NCI-H2107 (cell line): ENCODE data around the gene PAQR5.
"Not testable (repeated sequence)": the region's sequence is repeated elsewhere in the genome, so short reads cannot be mapped to it uniquely, and the experiment has no call there.

Source experiments
- DNase-seq: peaks from one replicate; lab custom pipeline; 2025; lab: John Stamatoyannopoulos, UW

PAQR5 gene

DNA sequence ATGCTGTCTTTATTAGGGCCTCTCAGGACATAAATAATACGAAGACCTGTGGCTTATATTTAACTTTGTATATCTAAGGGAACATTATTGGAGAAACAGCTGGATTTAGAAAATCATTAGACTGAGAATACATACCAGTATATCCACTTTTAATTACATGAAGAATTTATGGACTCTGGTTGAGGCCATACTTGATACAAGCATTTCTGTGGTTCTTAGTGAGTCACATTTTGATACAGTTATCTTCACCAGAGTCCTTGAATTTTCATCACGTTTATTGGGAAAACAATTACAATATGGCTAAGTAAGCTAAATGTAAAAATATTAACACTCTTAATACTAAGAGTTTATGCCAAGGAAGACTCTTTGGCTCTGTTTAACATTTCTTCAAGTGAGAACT lies 125.3 kb downstream of the PAQR5 start:
- no peak for DNase-seq

DNA sequence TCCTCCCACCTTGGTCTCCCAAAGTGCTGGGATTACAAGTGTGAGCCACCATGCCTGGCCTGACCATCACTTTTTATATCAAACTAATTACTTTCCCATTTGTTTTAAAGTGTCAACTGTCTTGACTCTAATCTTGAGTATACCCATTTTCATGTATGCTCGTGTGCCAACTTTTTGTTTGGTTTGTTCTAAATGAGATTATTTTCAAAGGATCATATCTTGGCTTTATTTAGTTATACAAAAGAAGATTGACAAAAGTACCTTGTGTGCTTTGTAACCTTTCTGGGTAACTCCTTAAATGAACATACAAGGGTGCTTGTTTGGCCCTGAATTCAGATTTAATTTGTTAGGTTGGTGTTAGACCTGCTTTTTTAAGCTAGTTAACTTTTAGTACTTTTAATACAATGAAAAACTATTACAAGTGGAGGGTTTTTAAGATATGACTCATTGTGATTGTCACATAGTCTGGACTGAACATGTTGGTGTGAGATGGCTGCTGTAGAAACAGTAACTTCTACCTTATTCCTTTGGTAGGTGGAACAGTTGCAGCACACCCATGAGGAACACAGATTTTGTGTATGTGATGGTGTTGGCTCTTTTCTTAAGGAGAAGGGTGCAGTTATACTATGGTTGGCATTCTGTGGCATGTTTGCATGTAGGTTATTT lies 126.2 kb downstream of the PAQR5 start:
- DNase-seq, result no peak

DNA sequence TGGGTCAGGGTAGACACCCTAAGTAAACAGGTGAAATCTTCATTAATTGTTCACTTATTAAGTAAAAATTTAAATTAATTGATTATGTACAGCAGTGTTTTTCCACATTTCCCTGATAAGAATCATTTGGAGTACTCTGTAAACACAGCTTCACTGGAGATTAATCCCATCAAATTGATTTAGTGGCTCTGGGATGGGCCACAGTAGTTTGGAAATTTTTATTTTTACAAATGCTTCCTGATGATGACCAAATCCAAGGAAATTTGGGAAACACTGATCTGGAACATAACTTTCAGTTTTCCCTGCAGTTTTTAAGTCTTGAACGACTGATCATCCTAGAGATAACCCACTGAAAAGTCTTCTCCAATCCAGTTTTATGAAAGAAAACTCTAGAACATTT lies 135.1 kb downstream of the PAQR5 start:
- DNase-seq, result no peak

DNA sequence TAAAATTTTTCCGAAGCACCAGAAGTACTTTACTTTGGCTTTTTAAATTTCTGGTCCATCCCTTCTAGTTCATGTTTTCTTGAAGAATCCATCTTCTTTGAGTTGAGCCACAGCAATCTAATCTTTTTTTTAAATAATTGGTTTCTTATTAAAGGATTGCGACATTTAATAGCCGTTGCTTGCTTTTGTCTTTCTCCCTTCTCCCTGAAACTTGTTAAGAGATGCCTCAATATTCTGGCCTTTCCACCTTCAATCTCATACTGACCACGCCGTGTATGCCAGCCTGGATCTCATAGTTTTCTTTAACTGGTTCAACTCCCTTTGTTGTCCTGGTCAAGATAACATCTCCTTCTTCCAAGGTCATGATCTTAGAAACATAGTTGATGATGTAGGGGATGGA lies 135.5 kb downstream of the PAQR5 start:
- DNase-seq, result no peak

DNA sequence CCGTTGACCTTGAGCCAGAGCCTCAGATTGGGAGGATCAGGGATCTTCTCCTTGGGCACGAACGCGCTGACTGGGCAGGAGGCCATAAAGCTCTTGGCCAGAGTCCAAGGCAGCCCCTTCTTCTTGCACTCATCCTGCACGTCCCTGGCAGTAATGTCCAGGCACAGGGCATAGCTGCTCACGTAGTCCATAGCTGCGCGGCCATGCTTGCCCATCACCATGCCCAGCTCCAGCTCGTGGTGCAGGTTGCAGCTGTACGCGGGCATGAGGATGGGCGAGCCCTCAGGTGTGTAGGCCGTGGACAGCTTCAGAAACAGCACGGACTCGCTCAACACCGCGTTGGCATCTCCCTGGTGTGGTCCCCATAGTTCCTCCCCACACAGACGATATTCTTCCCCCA lies 136.0 kb downstream of the PAQR5 start:
- DNase-seq, result no peak

DNA sequence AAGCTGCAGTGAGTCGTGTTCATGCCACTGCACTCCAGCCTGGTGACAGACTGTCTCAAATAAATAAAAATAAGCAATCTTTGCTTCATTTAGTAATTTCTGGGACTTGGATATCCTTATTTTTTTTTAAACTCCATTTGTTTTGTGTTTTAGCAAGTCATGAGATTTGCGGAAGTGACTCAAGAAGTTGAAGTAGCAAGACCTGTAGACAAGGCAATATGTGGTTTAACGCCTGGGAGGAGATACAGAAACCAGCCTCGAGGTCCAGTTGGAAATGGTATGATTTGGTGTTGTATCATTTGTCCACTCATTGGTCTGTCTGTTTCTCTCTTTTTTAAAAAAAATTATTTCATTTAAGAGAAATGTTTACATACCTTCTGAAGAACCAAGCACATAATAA lies 137.3 kb downstream of the PAQR5 start:
- no peak for DNase-seq

DNA sequence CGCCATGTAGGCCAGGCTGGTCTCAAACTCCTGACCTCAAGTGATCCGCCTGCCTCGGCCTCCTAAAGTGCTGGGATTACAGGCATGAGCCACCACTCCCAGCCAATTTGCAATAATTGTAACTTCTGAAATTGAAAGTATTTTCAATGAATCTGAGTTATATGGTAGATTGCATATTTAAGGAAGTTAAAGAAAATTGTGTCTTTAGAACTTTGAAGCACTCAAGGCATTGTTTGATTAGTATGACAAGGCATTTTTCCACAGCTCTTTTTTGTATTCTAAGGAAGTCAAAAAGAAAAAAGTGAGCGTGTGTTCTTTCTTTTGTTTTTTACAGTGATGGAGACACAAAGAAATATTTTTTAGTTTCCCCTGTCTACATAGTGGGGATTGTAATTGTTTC lies 138.2 kb downstream of the PAQR5 start:
- DNase-seq, result no peak

DNA sequence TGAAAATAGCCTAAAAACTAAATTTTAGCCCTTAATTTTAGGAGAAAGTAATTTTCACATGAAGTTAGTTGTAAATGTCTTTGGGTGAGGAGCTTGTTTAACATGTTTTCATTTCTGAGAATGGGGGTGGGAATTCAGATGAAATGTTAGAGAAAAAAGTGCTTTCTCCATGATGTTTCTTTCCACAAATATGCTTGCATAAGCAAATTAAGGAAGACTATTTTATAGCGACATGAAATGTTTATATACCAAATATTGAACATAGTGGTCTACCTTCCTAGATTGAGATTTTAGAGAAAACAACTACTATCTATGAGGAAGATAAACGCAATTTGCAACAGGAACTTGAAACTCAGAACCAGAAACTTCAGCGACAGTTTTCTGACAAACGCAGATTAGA lies 140.9 kb downstream of the PAQR5 start:
- DNase-seq, result no peak

DNA sequence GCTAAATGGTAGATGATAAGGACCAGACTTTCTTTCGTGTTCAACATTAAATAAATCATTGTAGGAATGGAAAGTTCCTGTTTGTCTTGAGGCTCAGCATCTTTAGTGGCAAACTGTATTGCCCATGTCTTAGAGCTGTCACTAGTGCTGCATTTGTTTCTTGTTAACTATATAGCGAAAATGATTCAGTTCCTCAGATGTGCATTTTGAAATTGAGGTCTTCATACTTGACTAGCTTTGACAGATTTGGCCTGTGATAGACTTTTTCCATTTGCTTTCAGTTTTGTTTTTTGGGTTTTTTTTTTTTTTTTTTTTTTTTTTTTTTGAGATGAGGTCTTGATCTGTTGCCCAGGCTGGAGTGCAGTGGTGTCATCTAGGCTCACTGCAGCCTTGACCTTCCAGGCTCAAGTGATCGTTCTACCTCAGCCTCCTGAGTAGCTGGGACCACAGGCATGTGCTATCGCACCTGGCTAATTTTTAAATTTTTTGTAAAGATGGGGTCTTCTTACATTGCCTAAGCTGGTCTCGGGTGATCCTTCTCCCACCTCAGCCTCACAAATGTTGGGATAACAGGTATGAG lies 144.4 kb downstream of the PAQR5 start:
- no peak for DNase-seq

DNA sequence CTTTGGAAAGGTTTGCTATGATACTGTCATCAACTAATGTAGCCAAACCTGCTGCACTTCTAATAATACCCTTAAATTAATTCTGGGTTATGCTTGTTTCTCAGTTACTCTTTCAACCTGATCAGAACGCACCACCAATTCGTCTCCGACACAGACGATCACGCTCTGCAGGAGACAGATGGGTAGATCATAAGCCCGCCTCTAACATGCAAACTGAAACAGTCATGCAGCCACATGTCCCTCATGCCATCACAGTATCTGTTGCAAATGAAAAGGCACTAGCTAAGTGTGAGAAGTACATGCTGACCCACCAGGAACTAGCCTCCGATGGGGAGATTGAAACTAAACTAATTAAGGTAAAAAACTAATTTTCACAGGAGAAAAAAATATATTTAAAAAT lies 146.0 kb downstream of the PAQR5 start:
- no peak for DNase-seq

DNA sequence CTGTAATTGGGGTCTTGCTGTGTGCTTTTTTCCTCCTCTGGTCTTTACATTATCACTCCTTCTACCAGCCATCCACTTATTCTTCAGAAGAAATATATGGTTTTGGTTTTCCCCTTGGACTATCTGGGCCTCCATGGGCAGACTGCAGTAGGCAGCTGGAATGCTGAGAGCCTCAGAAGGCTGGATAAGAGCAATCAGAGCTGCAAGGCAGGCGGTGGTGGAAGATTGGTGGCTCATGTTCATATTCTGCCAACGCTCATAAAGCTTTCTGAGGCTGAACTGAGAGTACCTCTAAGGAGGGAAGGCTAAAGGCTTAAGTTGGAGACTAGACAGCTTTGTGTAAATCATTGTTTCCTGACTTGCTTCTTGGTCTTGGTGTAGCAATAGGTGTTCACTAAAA lies 148.2 kb downstream of the PAQR5 start:
- DNase-seq, result no peak

DNA sequence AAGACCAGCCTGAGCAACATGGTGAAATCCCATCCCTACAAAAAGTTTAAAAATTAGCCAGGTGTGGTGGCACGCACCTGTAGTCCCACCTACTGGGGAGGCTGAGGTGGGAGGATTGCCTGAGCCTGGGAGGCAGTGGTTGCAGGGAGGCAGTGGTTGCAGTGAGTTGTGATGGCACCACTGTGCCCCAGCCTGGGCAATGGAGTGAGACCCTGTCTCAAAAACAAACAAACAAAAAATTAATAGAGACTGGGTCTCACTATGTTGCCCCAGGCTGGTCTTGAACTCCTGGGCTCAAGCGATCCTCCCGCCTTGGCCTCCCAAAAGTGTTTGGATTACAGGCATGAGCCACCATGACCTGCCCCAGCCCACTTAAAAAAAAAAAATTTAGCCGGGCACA lies 151.5 kb downstream of the PAQR5 start:
- not testable (repeated sequence) for DNase-seq

DNA sequence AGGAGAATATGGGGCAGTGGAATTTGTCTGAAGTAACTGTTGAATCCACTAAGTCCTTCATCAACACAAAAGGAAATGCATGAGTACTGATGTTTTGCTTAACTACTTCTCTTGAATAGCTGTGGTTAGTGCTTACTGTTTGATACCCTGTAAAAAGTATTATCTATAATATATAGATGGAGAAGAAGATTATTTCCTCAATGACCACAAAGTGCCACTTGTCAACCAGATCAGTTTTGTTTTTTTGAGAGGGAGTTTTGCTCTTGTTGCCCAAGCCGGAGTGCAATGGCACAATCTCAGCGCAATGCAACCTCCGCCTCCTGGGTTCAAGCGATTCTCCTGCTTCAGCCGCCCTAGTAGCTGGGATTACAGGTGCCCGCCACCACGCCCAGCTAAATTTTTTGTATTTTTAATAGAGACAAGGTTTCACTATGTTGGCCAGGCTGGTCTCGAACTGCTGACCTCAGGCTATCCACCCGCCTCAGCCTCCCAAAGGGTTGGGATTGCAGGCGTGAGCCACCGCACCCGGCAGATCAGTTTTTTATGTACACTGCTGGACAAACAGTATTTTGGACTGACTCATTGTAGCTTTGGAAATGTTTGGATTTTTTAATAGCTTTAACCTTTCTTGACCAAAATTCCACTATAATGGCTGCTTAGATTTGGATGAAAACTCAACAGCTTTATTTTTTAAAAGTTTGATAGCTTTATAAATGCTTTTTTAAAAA lies 152.4 kb downstream of the PAQR5 start:
- DNase-seq, result no peak

DNA sequence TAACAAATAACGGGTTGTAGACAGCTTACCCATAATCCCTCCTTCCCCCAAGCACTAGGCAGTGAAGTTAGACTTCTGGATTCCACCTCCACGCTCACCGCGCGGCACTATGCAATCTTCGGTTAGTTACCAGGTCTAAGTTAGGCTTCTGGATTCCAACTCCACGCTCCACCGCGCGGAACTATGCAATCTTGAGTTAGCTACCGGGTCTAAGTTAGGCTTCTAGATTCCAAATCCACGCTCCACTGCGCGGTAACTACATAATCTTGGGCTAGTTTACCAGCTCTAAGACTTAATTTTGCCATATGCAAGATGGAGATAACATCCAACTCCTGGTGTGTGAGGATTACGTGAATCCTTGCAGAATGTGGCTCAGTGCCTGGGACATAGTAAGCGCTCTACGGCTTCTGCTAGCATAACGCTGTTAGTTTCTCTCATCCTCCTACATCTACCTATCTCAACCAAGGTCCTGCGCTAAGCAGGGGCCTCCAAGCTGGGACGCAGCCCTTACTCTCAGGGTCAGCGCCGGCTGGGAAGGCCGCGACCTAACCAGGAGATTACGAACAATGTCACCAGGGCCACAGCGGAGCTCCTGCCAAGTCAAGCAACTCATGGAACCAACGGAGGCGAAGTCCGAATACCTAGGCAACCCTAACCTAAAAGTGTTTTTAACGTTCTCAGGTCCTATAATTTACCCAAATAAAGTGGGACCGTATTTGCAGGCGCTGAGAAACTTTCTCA lies 153.4 kb downstream of the PAQR5 start:
- no peak for DNase-seq

DNA sequence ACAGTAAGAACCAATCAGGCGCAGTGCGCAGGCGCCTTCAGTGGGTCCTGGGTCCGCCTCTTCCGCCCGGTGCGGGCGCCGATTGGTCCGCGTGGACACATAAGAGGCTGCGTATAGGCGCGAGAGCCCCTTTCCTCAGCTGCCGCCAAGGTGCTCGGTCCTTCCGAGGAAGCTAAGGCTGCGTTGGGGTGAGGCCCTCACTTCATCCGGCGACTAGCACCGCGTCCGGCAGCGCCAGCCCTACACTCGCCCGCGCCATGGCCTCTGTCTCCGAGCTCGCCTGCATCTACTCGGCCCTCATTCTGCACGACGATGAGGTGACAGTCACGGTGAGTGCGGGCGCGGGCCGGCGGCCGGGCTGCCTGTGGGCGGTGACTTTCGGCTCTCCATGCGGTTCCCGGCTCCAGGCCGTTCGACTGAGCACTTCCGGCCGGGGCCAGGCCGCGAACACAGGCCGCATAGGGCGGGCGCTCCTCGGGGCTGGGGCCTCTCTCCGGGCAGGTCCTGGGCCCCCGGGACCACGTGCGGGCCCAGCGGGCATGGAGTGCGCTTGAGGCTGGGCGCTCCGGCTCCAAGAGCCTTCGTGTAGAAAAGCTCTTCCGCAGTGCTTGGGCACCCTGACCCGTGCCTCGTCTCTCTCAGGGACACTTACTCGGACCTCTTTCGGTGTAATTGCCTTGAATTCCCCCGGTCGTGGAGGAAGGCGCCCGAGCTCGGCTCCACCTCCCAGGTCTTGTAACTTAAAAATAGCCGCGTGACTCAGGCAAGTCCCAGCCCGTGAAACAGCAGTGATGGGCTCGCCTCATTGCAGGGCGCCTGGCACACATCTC lies 154.2 kb downstream of the PAQR5 start, which contains the start of gene RPLP1:
TSS of gene RPLP1 (plus strand) at position 127 of the 830 bp plus-strand sequence. CDS start at position 258, 131 bp downstream.
- DNase-seq, result peak; percentile 72

DNA sequence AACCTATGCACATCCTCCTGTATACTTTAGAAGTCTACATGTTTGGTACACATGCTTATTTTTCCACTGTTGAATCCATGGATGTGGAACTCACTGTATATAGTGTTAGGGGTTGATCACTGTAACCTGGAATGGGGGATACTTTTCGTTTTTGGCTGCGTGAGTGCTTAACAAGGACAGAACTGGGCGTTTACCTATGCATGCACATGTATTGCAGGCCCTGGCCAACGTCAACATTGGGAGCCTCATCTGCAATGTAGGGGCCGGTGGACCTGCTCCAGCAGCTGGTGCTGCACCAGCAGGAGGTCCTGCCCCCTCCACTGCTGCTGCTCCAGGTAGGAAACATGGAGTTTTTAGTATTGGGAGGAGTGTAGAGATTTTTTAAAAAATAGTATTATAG lies 156.2 kb downstream of the PAQR5 start:
- DNase-seq, result no peak

DNA sequence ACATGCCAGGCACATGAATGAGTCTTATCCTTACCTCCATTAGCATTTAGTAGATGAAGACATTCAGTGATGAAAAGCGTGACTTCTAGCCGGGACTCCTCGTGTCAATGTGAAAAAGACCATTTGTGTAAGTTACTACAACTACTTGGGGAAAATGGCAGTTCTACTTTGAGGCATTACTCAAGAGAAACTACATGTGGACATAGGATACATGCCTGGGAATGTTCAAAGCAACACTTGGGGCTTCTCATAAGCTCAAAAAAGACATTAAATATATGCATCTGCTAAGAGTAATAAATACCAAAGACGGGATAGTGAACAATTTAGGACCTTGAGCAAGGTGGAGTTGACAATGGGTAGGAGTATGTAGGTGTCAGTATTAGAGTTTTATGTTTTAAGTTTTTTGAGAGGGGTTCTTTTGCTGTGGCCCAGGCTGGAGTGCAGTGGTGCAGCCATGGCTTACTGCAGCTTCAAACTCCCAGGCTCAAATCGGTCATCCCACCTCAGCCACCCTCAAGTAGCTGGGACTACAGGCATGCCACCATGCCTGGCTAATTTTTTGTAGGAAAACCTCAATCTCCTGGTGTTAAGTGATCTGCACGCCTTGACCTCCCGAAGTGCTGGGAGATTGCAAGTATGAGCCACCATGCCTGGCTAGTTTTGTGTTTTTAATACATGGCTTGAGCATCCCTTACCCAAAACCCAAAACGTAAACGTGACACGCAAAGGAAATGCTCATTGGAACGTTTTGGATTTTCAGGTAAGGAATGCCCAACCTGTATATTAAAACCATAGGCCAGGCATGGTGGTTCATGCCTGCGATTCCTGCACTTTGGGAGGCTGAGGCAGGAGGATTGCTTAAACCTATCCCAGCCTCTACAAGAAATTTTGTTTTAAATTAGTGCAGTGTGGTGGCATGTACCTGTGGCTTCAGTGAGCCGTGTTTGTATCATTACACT lies 157.8 kb downstream of the PAQR5 start:
- DNase-seq, result no peak
